ENCODE data around the gene ITPR2. TPM values are rescaled to one million over a fixed set of nuclear protein-coding genes. Genes with fewer than 3 reads are reported as not detected.

ITPR2 gene
- total and polyA plus RNA-seq, 2 of the 13 experiments (the other 11 are each of a cell fraction or from before 2014, with no cell fraction given) = 31.9 to 81.9 TPM

GRCh38 chr12:26801486-26801885 is 31.5 kb downstream of the ITPR2 start (continued):
- TF ChIP-seq, protein P1, sequence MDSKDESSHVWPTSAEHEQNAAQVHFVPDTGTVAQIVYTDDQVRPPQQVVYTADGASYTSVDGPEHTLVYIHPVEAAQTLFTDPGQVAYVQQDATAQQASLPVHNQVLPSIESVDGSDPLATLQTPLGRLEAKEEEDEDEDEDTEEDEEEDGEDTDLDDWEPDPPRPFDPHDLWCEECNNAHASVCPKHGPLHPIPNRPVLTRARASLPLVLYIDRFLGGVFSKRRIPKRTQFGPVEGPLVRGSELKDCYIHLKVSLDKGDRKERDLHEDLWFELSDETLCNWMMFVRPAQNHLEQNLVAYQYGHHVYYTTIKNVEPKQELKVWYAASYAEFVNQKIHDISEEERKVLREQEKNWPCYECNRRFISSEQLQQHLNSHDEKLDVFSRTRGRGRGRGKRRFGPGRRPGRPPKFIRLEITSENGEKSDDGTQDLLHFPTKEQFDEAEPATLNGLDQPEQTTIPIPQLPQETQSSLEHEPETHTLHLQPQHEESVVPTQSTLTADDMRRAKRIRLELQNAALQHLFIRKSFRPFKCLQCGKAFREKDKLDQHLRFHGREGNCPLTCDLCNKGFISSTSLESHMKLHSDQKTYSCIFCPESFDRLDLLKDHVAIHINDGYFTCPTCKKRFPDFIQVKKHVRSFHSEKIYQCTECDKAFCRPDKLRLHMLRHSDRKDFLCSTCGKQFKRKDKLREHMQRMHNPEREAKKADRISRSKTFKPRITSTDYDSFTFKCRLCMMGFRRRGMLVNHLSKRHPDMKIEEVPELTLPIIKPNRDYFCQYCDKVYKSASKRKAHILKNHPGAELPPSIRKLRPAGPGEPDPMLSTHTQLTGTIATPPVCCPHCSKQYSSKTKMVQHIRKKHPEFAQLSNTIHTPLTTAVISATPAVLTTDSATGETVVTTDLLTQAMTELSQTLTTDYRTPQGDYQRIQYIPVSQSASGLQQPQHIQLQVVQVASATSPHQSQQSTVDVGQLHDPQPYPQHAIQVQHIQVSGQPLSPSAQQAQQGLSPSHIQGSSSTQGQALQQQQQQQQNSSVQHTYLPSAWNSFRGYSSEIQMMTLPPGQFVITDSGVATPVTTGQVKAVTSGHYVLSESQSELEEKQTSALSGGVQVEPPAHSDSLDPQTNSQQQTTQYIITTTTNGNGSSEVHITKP (CRISPR knock-in tag; IDR thresholded peaks at IDR 0.05; ENCODE audit: low read depth) = no peak
- no peak for TF ChIP-seq DRAP1 (CRISPR knock-in tag; IDR thresholded peaks at IDR 0.05)

GRCh38 chr12:26800858-26801257 is 32.1 kb downstream of the ITPR2 start:
- no peak for FAIRE-seq
- H3K79me2 ChIP-seq (ENCODE audit: insufficient read depth, low read length) = peaks cover 95% of the 10 kb centered on the region
- no peak for DNase-seq (ENCODE audit: low spot score)
- TF ChIP-seq AGO2 (optimal IDR thresholded peaks at IDR 0.05; ENCODE audit: low read depth, low read length) (peak; percentile 64), KIAA2018 (CRISPR knock-in tag; IDR thresholded peaks at IDR 0.05; ENCODE audit: borderline replicate concordance) (no peak)
- TF ChIP-seq, protein P2, sequence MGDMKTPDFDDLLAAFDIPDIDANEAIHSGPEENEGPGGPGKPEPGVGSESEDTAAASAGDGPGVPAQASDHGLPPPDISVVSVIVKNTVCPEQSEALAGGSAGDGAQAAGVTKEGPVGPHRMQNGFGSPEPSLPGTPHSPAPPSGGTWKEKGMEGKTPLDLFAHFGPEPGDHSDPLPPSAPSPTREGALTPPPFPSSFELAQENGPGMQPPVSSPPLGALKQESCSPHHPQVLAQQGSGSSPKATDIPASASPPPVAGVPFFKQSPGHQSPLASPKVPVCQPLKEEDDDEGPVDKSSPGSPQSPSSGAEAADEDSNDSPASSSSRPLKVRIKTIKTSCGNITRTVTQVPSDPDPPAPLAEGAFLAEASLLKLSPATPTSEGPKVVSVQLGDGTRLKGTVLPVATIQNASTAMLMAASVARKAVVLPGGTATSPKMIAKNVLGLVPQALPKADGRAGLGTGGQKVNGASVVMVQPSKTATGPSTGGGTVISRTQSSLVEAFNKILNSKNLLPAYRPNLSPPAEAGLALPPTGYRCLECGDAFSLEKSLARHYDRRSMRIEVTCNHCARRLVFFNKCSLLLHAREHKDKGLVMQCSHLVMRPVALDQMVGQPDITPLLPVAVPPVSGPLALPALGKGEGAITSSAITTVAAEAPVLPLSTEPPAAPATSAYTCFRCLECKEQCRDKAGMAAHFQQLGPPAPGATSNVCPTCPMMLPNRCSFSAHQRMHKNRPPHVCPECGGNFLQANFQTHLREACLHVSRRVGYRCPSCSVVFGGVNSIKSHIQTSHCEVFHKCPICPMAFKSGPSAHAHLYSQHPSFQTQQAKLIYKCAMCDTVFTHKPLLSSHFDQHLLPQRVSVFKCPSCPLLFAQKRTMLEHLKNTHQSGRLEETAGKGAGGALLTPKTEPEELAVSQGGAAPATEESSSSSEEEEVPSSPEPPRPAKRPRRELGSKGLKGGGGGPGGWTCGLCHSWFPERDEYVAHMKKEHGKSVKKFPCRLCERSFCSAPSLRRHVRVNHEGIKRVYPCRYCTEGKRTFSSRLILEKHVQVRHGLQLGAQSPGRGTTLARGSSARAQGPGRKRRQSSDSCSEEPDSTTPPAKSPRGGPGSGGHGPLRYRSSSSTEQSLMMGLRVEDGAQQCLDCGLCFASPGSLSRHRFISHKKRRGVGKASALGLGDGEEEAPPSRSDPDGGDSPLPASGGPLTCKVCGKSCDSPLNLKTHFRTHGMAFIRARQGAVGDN (CRISPR knock-in tag; IDR thresholded peaks at IDR 0.05) = peak; percentile 29

More at GRCh38 chr12:26800858-26801257, 32.1 kb downstream of the ITPR2 start:
- no peak overlapping the region for H3K4me2 ChIP-seq (ENCODE audit: low read depth, low read length)
- no peaks in the 10 kb centered on the region for H3K27me3 ChIP-seq (ENCODE audit: control insufficient read depth in 1 of 2, insufficient read depth in 2 of 2, low read length in 2 of 2)
- H3K27ac ChIP-seq (ENCODE audit: extremely low read length, insufficient read depth, low read length) = no peak overlapping the region
- no TSS peak for BruUV-seq (replicated peaks)
- H4K20me1 ChIP-seq (ENCODE audit: insufficient read depth, low read length) = peaks cover 28% of the 10 kb centered on the region; the same call in 1 of the 2 replicates
- H3K9me3 ChIP-seq (ENCODE audit: low read length) = no peaks in the 10 kb centered on the region
- no peak overlapping the region for H3K4me3 ChIP-seq (replicated peaks in 1 of 3; ENCODE audit: insufficient read depth in 1 of 3, low read depth in 2 of 3, low read length in 3 of 3)
- H3K4me1 ChIP-seq (ENCODE audit: insufficient read depth, low read length) = peaks cover 30% of the 10 kb centered on the region
- ChIA-PET CTCF (ENCODE audit: low intra/inter-chr PET ratio, low total read pairs) (no interaction called here), POLR2A (no interaction called here)
- in situ Hi-C loops (cut with HindIII; ENCODE audit: extremely low pct_ligation_motif_present, low pct_unique_long_range_greater_than_20kb) = no loop called here
- 98% methylated on average over 7 of the region's 7 CpGs for WGBS (ENCODE audit: low lambda C conversion rate)
- ATAC-seq = peak; percentile 22; the same call in 1 of the 3 replicates
- no peak overlapping the region for H2AFZ ChIP-seq (ENCODE audit: low read length)
- H3K36me3 ChIP-seq (replicated peaks in 1 of 2; ENCODE audit: control insufficient read depth in 1 of 2, insufficient read depth in 2 of 2, low read length in 2 of 2) = peaks cover 4 to 37% of the 10 kb centered on the region in 2 experiments; a peak in 4 of 5 replicates
- no peak overlapping the region for H3K9ac ChIP-seq (ENCODE audit: insufficient read depth, low read depth, low read length)
- intact Hi-C loops (cut with micrococcal nuclease; ENCODE audit: unreplicated experiment) = no loop called here
